HG03039 (cell line): Measurements from ENCODE around the gene NCAPH2.

Source experiments
- ATAC-seq: cut with Tn5 transposase; IDR thresholded peaks from one replicate; pipeline ENCODE4 v1.9.1; 2021; ENCODE audit warnings: mild to moderate bottlenecking, moderate library complexity; ENCODE audit not compliant: unreplicated experiment

NCAPH2 gene

DNA sequence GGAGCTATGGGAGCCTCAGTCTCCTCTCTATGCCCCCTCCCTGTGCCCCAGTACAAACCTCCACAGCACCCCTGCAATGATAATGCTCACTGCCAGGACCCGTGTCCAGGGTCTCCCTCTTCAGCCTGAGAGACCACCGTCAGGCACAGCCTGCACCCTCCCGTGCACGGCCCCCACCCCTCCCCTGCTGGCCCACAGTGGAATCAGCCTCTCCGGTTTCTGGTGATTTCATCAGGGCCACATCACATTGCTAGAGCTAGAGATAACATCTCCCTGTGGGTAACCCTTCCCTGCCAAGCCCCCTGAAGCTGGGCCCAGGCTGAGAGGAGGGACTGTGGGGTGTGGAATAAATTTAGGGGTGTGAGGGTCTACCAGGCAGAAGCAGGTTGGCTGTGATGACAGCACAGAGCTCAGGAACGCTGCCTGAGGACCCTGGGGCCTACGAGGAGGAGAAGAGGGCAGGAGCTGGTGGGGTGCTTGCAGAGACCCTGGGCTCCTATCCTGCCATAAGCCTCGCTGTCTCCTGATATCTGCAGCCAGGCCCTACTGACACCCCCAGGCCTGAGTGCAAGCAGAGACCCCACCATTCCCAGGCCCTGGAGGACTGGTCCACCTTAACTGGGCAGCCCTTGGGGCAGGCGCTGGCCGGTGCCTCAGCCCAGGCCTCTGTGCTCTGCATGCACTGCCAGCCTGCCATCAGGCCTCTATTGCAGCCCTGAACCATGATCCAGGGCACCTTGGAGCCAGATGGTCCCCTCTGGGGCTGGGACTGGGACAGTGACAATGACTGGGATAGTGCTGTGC is 37.7 kb downstream of the NCAPH2 start, which contains the start of gene KLHDC7B:
Gene KLHDC7B (plus strand): TSS at position 378 of the 804 bp plus-strand sequence. CDS start 345 bp downstream, at position 723.
- no peak for ATAC-seq

DNA sequence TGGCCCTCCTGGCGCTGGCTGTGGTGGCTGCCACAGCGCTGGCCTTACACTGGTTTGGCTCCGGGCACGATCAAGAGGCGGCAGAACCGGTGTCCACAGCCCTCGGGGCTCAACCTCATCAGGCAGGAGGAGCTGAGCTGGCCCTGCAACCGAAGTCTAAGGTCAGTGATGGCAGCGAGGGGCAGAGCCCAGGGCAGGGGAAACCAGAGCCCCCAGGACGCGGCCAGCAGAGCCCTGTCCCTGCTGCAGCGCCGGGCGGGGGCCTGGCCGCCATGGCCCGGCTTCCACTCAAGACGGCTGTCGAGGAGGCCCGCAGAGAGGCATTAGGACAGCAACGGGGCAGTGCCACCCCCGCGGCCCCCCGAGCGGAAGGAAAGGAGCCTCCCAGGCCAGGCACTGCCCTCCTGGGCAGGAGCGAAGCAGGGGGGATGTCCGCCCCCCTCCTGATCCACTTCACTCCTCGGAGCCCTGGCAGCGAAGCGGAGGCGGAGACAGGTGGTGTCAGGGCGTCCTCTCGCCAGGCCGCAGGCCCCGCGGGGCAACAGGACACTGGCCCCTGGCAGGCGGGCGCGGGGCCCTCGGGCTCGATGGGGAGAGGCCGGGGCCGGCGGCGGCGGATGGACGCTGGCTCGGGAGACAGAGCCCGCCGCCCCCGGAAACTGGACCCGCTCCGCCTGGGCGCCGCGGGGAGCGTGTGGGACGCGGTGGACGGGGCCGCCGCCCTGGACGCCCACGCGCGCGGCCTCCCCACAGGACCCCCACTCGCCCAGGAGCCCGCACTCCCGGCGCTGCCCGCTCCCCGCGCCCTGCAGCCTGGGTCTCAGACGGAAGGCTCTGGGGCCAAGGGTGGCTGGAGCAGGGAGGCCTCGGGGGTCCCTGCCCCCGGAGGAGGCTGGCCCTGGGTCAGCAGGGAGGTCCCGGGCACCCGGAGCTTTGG is 38.6 kb downstream of the NCAPH2 start:
- no peak for ATAC-seq

DNA sequence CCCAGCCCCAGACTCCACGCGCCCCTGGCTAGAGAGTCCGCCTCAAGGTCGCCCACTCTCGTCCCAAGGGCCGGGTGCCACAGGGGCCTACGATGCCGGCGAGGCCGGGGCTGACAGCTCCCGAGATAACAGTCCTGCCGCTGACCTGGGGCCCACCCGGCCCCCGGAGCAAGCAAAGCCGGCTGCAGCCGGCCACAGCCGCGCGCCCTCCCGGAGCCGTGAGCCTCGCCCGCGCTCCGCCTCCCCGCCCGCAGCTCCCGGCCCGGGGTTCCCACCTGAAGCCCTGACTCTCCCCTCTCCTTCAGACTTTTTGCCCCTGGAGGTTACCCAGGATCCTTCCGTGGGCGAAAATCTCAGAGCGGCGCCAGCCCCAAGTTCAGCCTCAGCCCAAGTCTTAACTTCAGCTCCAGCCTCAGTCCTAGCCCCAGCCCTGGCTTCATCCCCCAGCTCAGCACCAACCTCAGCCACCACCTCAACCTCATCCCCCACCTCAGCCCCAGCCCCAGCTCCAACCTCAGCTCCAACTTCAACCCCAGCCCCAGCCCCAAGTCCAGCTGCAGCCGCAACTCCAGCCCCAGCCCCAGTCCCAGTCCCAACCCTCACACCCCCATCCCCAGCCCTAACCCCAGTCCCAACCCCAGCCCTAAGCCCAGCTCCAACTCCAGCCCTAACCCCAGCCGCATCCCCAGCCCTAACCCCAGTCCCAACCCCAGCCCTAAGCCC is 39.4 kb downstream of the NCAPH2 start:
- ATAC-seq = no peak

DNA sequence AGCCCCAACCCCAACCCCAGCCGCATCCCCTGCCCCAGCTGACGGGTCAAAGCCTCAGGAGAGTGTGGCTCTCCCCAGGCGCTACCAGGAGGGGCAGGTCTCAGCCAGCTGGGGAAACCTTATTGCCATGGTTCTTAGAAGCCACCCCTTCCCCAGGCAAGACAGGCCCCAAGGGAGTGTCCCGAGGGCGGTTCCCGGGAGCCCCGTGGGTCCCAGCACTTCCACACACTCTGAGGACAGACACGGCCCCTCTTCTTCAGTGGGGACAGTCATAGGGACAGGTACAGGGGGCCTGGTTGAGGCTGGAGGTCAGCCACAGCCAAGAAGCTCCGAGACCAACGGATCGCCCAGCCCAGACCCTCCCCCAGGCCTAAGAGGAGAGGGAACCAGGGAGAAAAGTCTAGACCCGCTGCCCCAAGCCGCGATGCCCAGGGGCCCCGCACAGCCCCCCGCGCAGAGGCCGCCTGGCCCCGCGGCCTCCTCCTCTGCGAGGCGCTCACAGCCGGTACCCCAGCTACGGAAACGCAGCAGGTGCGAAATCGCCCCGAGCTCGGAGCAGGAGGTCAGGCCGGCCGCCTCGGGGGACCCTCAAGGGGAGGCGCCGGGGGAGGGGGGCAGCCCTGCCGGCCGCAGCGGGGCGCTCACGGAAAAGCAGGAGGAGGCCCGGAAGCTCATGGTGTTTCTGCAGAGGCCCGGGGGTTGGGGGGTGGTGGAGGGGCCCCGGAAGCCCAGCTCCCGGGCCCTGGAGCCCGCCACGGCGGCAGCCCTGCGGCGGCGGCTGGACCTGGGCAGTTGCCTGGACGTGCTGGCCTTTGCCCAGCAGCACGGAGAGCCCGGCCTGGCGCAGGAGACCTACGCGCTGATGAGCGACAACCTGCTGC is 40.3 kb downstream of the NCAPH2 start:
- ATAC-seq = no peak

DNA sequence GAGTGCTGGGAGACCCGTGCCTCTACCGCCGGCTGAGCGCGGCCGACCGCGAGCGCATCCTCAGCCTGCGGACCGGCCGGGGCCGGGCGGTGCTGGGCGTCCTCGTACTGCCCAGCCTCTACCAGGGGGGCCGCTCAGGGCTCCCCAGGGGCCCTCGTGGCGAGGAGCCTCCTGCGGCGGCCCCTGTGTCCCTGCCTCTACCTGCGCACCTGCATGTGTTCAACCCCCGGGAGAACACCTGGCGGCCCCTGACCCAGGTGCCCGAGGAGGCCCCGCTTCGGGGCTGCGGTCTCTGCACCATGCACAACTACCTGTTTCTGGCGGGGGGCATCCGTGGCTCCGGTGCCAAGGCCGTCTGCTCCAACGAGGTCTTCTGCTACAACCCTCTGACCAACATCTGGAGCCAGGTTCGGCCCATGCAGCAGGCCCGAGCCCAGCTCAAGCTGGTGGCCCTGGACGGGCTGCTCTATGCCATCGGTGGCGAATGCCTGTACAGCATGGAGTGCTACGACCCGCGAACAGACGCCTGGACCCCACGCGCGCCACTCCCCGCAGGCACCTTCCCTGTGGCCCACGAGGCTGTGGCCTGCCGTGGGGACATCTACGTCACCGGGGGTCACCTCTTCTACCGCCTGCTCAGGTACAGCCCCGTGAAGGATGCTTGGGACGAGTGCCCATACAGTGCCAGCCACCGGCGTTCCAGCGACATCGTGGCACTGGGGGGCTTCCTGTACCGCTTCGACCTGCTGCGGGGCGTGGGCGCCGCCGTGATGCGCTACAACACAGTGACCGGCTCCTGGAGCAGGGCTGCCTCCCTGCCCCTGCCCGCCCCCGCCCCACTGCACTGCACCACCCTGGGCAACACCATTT is 41.1 kb downstream of the NCAPH2 start:
- ATAC-seq = no peak

DNA sequence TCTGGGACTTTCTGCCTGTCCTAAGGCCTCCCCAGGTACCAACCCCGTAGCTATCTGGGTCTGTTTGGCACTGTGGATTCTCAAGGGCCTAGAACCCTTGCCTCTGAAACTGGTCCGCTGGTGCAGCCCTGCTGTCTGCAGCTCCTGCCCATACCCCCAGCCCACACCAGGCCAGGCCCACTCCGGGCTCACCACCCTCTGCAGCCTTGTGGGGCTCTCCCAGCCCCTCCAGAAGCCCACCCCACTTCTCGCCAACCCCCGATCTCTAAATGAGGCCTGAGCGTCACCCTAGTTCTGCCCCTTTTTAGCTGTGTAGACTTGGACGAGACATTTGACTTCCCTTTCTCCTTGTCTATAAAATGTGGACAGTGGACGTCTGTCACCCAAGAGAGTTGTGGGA is 42.4 kb downstream of the NCAPH2 start:
- no peak for ATAC-seq

DNA sequence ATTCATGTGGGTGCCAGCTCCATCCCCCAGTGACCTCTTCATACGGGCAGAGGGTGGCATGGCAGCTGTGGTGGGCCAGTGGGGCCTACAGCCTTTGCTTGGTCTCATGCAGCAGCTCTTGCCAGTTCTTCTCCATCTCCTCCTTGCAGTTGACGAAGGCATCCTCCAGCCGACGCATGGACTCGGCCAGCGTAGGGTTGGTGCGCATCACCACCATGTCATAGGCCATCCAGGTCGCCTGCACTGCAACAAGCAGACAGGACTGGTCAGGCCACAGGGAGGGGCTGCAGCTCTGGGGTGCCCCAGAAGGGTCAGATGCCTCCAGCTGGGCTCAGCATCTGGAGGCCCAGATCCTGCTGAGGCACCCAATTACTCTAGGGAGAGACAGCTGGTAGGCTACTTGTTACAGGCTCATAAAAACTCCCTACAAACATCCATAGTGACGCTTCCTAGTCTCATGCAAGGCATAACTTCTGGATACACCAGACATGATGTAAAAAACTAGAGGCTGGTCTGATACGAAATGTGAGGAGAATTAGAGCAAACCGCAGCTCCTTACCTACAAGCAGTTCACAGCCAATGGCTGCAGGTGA is 43.2 kb downstream of the NCAPH2 start:
- no peak for ATAC-seq

DNA sequence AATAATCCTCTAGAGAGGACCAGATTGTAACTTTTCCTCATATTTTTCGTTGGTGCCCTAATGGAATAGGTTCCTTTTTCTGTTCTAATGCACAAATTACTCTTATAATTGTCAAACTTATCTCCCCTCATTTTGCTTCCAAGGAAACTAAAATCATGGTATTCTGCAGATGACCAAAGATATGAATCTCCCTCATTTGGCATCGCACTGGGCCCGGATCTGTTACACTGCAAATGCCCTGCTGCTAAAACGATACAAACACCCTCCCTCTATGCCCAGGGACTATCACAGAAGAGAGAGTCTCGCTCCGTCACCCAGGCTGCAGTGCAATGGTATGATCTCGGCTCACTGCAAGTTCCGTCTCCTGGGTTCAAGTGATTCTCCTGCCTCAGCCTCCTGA is 45.3 kb downstream of the NCAPH2 start:
- ATAC-seq = no peak

DNA sequence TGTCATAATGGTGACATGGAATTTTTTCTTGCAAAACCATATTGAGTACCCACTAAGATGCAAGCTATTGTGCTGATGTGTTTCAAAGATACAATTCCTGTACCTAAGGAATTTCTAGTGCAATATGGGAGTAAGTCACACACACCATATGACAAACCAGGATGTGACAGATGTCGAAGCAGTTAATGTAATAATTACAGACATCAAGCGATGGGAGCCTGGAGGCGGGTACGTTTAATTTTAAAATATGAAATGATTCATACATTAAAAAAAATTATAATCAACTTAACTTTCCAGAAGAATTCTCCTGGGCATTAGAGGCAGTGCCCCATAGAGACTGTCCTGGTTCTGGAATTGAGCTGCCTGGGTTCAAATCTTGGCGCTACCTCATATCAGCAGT is 48.7 kb downstream of the NCAPH2 start:
- ATAC-seq = no peak

DNA sequence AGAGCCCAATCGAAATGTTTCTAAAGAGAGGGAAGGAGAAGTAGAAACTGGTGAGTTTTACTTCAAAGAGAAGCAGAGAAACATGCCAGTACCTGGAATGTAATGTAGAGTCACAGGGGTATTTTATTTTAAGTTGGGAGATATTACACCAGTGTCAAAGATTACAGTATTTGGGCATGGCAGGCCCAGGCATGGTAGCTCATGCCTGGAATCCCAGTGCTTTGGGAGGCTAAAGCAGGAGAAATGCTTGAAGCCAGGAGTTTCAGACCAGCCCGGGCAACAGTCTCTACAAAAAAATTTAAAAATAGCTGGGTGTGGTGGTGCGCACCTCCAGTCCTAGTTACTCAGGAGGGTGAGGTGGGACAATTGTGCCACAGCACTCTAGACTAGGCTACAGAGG is 52.0 kb downstream of the NCAPH2 start:
- no peak for ATAC-seq

DNA sequence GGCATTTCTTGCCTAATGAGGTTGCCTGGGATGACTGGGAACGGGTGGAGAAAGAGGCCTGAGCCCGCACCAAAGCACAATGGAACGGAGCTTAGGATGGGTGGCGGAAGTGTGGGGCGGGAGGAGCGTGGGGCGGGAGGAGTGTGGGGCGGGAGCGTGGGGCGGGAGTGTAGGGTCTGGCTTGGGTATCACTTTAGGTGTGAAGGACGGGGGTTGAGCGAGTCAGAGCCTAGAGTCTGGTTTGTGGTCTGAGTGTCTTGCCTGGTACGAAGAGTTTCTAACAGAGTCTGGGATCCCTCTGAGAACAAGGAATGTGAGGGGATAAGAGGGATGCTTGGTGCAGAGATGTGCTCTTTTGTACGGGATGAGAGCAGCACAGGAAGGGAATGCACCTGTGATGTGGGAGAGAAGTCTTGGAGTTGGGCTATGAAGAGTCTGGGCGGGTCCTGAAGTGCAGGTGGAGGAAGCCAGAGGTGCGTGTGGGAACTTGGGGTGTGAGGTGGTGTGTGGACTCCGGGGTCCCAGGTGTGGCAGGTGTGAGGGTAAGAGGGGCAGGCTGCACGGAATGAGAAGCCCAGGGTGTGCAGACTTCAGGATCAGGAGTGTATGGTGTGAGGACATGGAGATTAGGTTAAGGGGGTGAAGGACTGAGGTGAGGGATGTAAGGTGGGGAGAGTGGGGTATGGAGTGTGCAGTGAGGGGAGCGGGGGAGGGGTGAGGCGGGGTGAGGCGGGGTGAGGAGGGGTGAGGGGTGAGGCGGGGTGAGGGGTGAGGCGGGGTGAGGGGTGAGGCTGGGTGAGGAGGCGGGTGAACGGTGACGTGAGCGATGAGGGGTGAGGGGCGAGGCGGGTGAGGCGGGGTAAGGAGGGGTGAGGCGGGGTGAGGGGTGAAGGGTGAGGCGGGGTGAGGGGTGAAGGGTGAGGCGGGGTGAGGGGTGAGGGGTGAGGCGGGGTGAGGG is 53.7 kb downstream of the NCAPH2 start:
- no peak for ATAC-seq

DNA sequence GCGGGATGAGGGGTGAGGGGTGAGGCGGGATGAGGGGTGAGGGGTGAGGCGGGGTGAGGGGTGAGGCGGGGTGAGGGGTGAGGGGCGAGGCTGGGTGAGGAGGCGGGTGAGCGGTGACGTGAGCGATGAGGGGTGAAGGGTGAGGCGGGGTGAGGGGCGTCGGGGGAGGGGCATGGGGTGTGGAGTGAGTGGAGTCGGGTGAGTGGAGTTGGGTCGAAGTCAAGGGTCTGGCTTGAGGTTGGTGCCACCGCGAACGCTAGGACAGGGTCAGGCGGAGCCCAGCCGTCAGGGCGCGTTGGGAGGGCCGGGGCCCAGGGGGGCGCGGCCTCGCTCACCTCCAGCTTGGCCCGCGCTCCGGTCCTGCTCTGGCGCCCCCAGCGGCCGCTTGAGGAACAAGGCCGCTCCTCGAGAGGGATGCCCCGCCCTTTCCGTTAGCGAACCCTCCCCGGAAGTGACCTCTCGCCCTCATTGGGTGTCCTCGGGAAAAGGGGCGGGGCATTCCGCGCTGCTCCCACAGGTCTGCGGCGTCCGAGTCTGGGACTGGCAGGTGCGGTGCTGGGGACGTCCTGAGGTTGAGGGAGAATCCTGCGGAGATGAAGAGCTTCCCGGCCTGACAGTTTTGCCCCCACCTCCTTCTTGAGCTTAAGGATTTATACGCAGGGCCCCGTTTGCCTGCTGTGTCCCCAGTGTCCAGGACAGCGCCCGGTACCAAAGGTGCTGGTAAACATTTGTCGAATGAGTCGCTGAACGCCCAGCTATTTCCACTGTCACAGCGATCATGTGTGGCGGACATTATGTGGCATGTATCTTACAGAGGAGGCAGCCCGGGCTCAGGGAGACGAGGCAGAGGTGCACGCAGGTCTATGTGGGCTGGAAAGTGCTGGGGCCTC is 54.7 kb downstream of the NCAPH2 start, which contains the start of gene SYCE3:
Gene SYCE3 (minus strand): TSS at position 397 of the 890 bp plus-strand sequence. CDS start 6,514 bp downstream, outside the sequence.
- peak; percentile 89 for ATAC-seq

DNA sequence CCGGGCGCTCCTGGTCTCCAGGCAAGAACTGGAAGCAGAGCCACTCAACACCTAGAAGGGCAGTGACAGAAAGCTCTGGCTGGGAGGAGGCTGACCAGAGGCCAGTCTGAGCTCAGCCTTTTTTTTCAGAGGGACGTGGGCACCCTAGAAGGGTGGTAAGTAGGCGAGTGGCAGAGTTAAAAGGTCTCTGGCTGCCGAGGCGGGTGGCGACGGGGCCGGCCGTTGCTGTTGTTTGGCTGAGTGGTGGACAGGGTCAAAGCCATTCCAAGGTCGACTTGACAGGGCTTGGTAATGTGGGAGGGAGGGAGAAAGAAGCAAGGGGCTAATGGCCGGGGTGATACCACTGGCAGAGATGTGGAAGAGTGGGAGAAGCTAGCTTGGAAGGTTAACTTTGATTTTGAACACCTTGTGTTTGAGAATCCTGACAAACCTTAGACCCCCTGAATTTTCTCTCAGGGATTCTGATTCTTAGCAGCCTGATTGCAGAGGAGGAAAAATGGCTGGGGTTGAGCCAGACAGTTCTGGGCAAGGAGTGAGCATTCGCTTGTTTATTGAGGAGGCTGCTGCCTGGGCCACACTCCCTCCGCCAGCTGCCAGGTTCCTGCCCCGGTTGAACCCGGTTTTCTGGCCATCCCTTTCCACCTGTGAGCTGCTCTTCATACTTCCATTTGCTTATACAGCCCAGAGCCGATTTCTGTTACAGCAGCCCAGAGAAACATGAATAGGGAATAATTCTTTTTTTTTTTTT is 55.6 kb downstream of the NCAPH2 start:
- ATAC-seq = peak; percentile 4

DNA sequence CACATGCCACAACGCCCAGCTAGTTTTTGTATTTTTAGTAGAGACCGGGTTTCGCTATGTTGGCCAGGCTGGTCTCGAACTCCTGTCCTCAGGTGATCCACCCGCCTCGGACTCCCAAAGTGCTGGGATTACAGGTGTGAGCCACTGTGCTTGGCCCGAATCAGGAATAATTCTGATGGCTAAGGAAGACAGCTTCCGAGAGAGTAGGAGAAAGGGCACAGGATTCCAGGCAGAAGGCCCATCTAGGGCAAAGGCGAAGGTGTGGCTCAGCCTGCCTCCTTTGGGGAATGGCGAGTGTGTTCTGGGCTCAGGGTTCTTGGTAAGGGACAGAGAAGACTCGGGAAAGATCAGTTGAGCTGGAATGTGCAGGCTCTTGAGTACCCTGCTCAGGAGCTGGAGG is 56.3 kb downstream of the NCAPH2 start:
- no peak for ATAC-seq

DNA sequence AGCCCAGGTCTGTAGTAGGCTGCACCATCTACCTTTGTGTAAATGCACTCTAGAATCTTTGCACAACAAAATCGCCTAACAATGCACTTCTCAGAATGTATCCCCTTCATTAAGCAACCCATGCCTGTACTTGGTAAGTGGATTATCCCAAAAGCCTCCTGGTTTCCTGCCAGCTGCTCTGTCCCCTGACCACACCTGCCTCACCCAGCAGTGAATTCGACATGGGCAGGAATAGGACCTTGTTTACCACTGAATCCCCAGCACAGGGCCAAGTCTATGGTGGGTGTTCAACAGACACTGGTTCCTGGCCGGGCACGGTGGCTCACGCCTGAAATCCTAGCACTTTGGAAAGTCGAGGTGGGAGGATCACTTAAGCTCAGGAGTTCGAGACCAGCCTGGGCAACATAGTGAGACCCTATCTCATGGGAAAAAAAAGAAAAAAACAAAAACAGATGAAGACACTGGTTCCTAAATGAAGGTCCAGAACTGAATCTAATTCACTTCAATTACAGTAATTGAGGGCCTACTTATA is 59.8 kb downstream of the NCAPH2 start:
- no peak for ATAC-seq

DNA sequence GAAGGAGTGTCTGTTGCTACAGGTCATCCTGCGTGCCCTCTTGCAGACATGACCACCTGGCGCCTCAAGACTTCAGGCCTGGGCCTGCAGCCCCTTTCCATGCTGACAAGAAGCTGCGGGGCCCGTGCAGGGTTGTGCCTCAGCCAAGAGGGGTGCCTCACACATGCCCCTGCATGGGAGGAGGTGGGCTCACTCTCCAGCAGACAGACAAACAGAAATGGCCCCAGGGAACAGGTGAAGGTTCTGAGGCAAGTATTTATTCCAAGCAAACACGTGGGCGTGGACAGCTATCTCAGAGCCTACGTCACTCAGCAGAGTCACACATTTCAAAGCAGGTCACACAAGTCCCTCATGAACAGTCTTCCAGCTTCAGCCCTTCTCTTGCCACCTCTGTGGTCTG is 60.6 kb downstream of the NCAPH2 start:
- no peak for ATAC-seq
